IMR-90 (cell line): ENCODE results near the gene MYOM1. TPM values are rescaled to one million over a fixed set of nuclear protein-coding genes. Genes with fewer than 3 reads are reported as not detected.

Source experiments
- ATAC-seq: fragments of 200-7000 bp; cut with Tn5 transposase; 2 replicates; pipeline ENCODE4 v1.9.1; 2020; ENCODE audit warnings: low read depth, mild to moderate bottlenecking, moderate library complexity
- BruUV-seq: library from RNA; stranded (reverse); fragments of 400-500 nt; replicated peaks from 2 replicates; lab custom pipeline; 2021; lab: Mats Ljungman, UMichigan
- CTCF ChIA-PET: fragments of 300-600 bp; formaldehyde crosslinking; extraction: SDS; loops from one replicate; lab custom pipeline; 2021; ENCODE audit warnings: antibody characterized with exemption; lab: Yijun Ruan, JAX
- POLR2A ChIA-PET: fragments of 300-600 bp; sonication (Branson Sonifier 250); formaldehyde crosslinking; loops from one replicate; lab custom pipeline; 2022; ENCODE audit warnings: antibody characterized with exemption; ENCODE audit not compliant: unreplicated experiment; lab: Charles Lee
- DNase-seq: peaks from one replicate; pipeline ENCODE4 v3.0.0; 2013
- H2AFZ ChIP-seq: replicated peaks from 2 replicates; pipeline ENCODE3; 2013; ENCODE audit warnings: low read length, mild to moderate bottlenecking; ENCODE audit not compliant: poor library complexity
- H2AK5ac ChIP-seq: 2 replicates; pipeline ENCODE4 v1.6.1; 2013; ENCODE audit warnings: low read depth, low read length, inconsistent platforms
- H2AK9ac ChIP-seq: replicated peaks from 2 replicates; pipeline ENCODE3; 2013; ENCODE audit warnings: mild to moderate bottlenecking, low read depth, low read length, moderate library complexity; ENCODE audit not compliant: poor library complexity
- H2BK120ac ChIP-seq: 2 replicates; pipeline ENCODE4 v1.6.1; 2013; ENCODE audit warnings: low read depth, low read length, inconsistent platforms
- H2BK15ac ChIP-seq: 3 replicates; pipeline ENCODE4 v1.6.1; 2013; ENCODE audit warnings: low read depth, low read length, inconsistent platforms
- H2BK20ac ChIP-seq: 2 replicates; pipeline ENCODE4 v1.6.1; 2013; ENCODE audit warnings: low read depth, mild to moderate bottlenecking, inconsistent platforms, low read length, moderate library complexity
- H2BK5ac ChIP-seq: 2 replicates; pipeline ENCODE4 v1.6.1; 2013; ENCODE audit warnings: mild to moderate bottlenecking, low read depth, low read length, inconsistent platforms; ENCODE audit not compliant: poor library complexity, severe bottlenecking
- H3K14ac ChIP-seq: replicated peaks from 2 replicates; pipeline ENCODE4 v1.6.1; 2013; ENCODE audit warnings: low read depth, low read length, inconsistent platforms
- H3K18ac ChIP-seq: 2 replicates; pipeline ENCODE4 v1.6.1; 2013; ENCODE audit warnings: low read depth, low read length, control low read depth
- H3K23ac ChIP-seq: 2 replicates; pipeline ENCODE4 v1.6.1; 2013; ENCODE audit warnings: low read depth, low read length, inconsistent platforms
- H3K27ac ChIP-seq: 2 replicates; pipeline ENCODE4 v1.5.1; 2013; ENCODE audit warnings: mild to moderate bottlenecking, control low read depth, low read length; ENCODE audit not compliant: insufficient read depth
- H3K27me3 ChIP-seq: 2 replicates; pipeline ENCODE4 v1.6.1; 2013; ENCODE audit warnings: low read length; ENCODE audit not compliant: control insufficient read depth, insufficient read depth
- H3K36me3 ChIP-seq: 2 replicates; pipeline ENCODE4 v1.6.1; 2013; ENCODE audit warnings: low read length, mixed read lengths; ENCODE audit not compliant: control insufficient read depth, insufficient read depth
- H3K4ac ChIP-seq: 2 replicates; pipeline ENCODE4 v1.6.1; 2013; ENCODE audit warnings: low read depth, low read length, inconsistent platforms
- H3K4me1 ChIP-seq: 2 replicates; pipeline ENCODE4 v1.6.1; 2013; ENCODE audit warnings: low read length, mixed read lengths; ENCODE audit not compliant: control insufficient read depth, insufficient read depth
- H3K4me2 ChIP-seq: 2 replicates; pipeline ENCODE4 v1.6.1; 2013; ENCODE audit warnings: low read depth, mild to moderate bottlenecking, control low read depth, low read length, moderate library complexity
- H3K4me3 ChIP-seq: 2 replicates; pipeline ENCODE4 v1.5.1; 2013; ENCODE audit warnings: low read depth, mild to moderate bottlenecking, control low read depth, low read length, moderate library complexity; ENCODE audit not compliant: insufficient read depth
- H3K56ac ChIP-seq: 2 replicates; pipeline ENCODE4 v1.6.1; 2013; ENCODE audit warnings: low read length, inconsistent platforms; ENCODE audit not compliant: insufficient read depth; ENCODE audit errors: extremely low read depth
- H3K79me1 ChIP-seq, 2 experiments: 2 replicates each; pipeline ENCODE4 v1.6.1; 2013; ENCODE audit warnings: low read length in 2 of 2, inconsistent platforms in 1 of 2, low read depth in 1 of 2
- H3K9ac ChIP-seq: 2 replicates; pipeline ENCODE4 v1.6.1; 2013; ENCODE audit warnings: low read depth, low read length, control low read depth
- H3K9me1 ChIP-seq: 2 replicates; pipeline ENCODE4 v1.6.1; 2013; ENCODE audit warnings: low read length, inconsistent platforms; ENCODE audit not compliant: insufficient read depth
- H3K9me3 ChIP-seq: 2 replicates; pipeline ENCODE4 v1.6.1; 2013; ENCODE audit warnings: low read length; ENCODE audit not compliant: control insufficient read depth, insufficient read depth
- H4K20me1 ChIP-seq: 2 replicates; pipeline ENCODE4 v1.6.1; 2013; ENCODE audit warnings: low read length, inconsistent platforms; ENCODE audit not compliant: insufficient read depth
- H4K5ac ChIP-seq: 2 replicates; pipeline ENCODE4 v1.6.1; 2013; ENCODE audit warnings: mild to moderate bottlenecking, low read depth, low read length, control low read depth
- H4K8ac ChIP-seq, 2 experiments: 2 replicates each; pipeline ENCODE4 v1.6.1; 2013; ENCODE audit warnings: low read depth in 2 of 2, low read length in 2 of 2, control low read depth in 1 of 2, inconsistent platforms in 1 of 2
- H4K91ac ChIP-seq: 2 replicates; pipeline ENCODE4 v1.6.1; 2013; ENCODE audit warnings: low read depth, low read length, inconsistent platforms; ENCODE audit not compliant: insufficient read depth
- BHLHE40 ChIP-seq: fragments of 150-350 bp; IDR thresholded peaks from 2 replicates; pipeline ENCODE4 v1.6.1; 2016; ENCODE audit warnings: mild to moderate bottlenecking, low read depth, low read length
- FOS ChIP-seq: fragments of 150-350 bp; IDR thresholded peaks from 2 replicates; pipeline ENCODE4 v1.6.1; 2016; ENCODE audit warnings: low read depth, low read length
- WGBS, 2 experiments: methylation state at CpG; one replicate each; pipeline versions ENCODE4 v1.1.5 to v1.1.7; 2013; ENCODE audit warnings: missing lambda C conversion rate in 2 of 2; ENCODE audit not compliant: insufficient read length in 1 of 2; ENCODE audit errors: extremely low coverage in 2 of 2; 5-methylcytosine and 5-hydroxymethylcytosine counted together
- dilution Hi-C: fragments of 300-500 bp; cut with HindIII; formaldehyde crosslinking; loops from one replicate; pipeline ENCODE4 v1.14.3; 2018; ENCODE audit warnings: low sequenced_read_pairs; ENCODE audit not compliant: unreplicated experiment
- in situ Hi-C: fragments of 300-500 bp; cut with MboI; formaldehyde crosslinking; loops from 3 replicates; pipeline ENCODE4 v1.14.3; 2019; ENCODE audit warnings: low sequenced_read_pairs, inconsistent platforms, mixed read lengths
- intact Hi-C: fragments of 100-400 bp; cut with micrococcal nuclease; formaldehyde crosslinking; loops from 2 replicates; pipeline ENCODE4 v1.10.0; 2022
- polyA plus RNA-seq, 3 experiments: library from polyadenylated mRNA; depleted of rRNA; stranded (reverse); fragments of >200 nt; gene quantifications; 2 replicates each; pipeline ENCODE4 v1.2.3, GENCODE V29; 2012; ENCODE audit warnings: low replicate concordance in 1 of 3
- total RNA-seq: library from RNA; depleted of rRNA; stranded (reverse); fragments of >200 nt; gene quantifications from 2 replicates; pipeline ENCODE4 v1.2.3, GENCODE V29; 2012

The MYOM1 gene
- total and polyA plus RNA-seq, 2 of the 4 experiments (the other 2 are of a cell fraction): under 0.01 to 0.10 TPM

GRCh38 chr18:3100498-3101132, 119.2 kb downstream of the MYOM1 start:
- no TSS peak for BruUV-seq
- no peak overlapping the region for H2AK5ac ChIP-seq
- H3K9me3 ChIP-seq: no peaks in the 10 kb centered on the region
- intact Hi-C loops: no loop called here
- H4K8ac ChIP-seq: no peak overlapping the region
- H3K9ac ChIP-seq: no peak overlapping the region
- no peak overlapping the region for H3K4ac ChIP-seq
- H3K9me1 ChIP-seq: no peaks in the 10 kb centered on the region
- ChIA-PET POLR2A (no interaction called here), CTCF (interaction anchor here (1.1 kb wide), 1 partner anchor 28 kb away, joined by 6 read pairs; no protein-coding TSS in a partner anchor)
- no peak overlapping the region for H4K91ac ChIP-seq
- H2BK15ac ChIP-seq: no peak overlapping the region
- no peak overlapping the region for H3K56ac ChIP-seq
- H4K5ac ChIP-seq: no peak overlapping the region
- dilution Hi-C loops: no loop called here
- H3K79me1 ChIP-seq: no peaks in the 10 kb centered on the region
- no peak overlapping the region for H2AFZ ChIP-seq
- WGBS, 2 experiments: no CpG with 5 or more reads among the region's 3 CpGs
- H3K4me1 ChIP-seq: 0 out of 2 replicates have a peak, but pooled peaks cover 6% of the 10 kb centered on the region
- H2BK120ac ChIP-seq: no peak overlapping the region
- H2AK9ac ChIP-seq: no peak overlapping the region
- in situ Hi-C loops: no loop called here
- H2BK5ac ChIP-seq: no peak overlapping the region
- H3K27ac ChIP-seq: no peak overlapping the region
- no peak overlapping the region for H3K14ac ChIP-seq
- H3K36me3 ChIP-seq: no peaks in the 10 kb centered on the region
- H3K18ac ChIP-seq: no peak overlapping the region
- ATAC-seq: no peak
- H3K23ac ChIP-seq: no peak overlapping the region
- TF ChIP-seq FOS: no peak
- TF ChIP-seq BHLHE40: no peak
- DNase-seq: no peak
- no peak overlapping the region for H2BK20ac ChIP-seq
- no peak overlapping the region for H3K4me3 ChIP-seq
- H3K27me3 ChIP-seq: peaks cover 13% of the 10 kb centered on the region
- no peak overlapping the region for H3K4me2 ChIP-seq
- no peaks in the 10 kb centered on the region for H4K20me1 ChIP-seq
